ENCODE data around the gene PROKR1.
A peak's percentile ranks its signal among the peaks of the same experiment; 100 is the strongest.
"Not testable (repeated sequence)": the region's sequence is repeated elsewhere in the genome, so short reads cannot be mapped to it uniquely, and the experiment has no call there.

The PROKR1 gene

DNA sequence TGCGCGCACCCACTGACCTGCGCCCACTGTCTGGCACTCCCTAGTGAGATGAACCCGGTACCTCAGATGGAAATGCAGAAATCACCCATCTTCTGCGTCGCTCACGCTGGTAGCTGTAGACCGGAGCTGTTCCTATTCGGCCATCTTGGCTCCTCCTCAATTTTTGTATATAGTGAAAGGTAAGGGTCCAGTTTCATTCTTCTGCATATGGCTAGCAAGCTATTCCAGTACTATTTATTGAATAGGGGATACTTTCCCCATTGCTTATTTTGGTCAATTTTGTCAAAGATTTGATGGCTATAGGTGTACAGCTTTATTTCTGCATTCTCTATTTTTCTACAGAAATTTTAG is 36.5 kb downstream of the PROKR1 start:
- not testable (repeated sequence) for H3K4me1 ChIP-seq (ENCODE audit: insufficient read depth, low read length); H3K27me3 ChIP-seq (ENCODE audit: insufficient read depth, low read length); H3K27ac ChIP-seq (ENCODE audit: low read depth, low read length); H3K36me3 ChIP-seq (ENCODE audit: insufficient read depth, low read length)
- 67% methylated on average over 6 of the region's 9 CpGs for whole genome bisulfite sequencing
- peaks cover 18% of the 10 kb centered on the region for H3K9me3 ChIP-seq (ENCODE audit: insufficient read depth, low read depth, low read length)
- peak overlapping the region; percentile 69; the same call in 1 of the 2 replicates for H3K9ac ChIP-seq (ENCODE audit: low read depth, low read length)
- H3K4me3 ChIP-seq (ENCODE audit: low read length) = peak overlapping the region; percentile 52

DNA sequence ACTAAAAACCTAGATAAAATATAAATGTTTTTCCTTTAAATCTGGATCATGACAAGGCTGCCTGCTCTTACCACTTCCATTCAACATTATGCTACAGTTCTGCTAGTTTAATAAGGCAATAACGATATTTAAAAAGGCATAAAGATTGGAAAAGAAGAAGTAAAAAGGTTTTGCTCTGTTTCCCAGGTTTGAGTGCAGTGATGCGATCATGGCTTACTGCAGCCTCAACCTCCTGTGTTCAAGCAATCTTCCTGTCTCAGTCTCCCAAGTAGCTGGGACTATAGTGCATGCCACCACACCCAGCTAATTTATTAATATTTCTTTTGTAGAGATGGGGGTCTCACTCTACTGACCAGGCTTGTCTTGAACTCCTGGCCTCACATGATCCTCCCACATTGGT is 40.8 kb downstream of the PROKR1 start:
- WGBS = 91% methylated on average over 2 of the region's 2 CpGs
- peaks cover 6% of the 10 kb centered on the region for H3K9me3 ChIP-seq (ENCODE audit: insufficient read depth, low read depth, low read length)
- no peaks in the 10 kb centered on the region for H3K36me3 ChIP-seq (ENCODE audit: insufficient read depth, low read length)
- H3K9ac ChIP-seq (ENCODE audit: low read depth, low read length) = no peak overlapping the region
- no peaks in the 10 kb centered on the region for H3K27me3 ChIP-seq (ENCODE audit: insufficient read depth, low read length)
- H3K4me3 ChIP-seq (ENCODE audit: low read length) = no peak overlapping the region
- peaks cover 18% of the 10 kb centered on the region for H3K4me1 ChIP-seq (ENCODE audit: insufficient read depth, low read length)
- no peak overlapping the region for H3K27ac ChIP-seq (ENCODE audit: low read depth, low read length)

DNA sequence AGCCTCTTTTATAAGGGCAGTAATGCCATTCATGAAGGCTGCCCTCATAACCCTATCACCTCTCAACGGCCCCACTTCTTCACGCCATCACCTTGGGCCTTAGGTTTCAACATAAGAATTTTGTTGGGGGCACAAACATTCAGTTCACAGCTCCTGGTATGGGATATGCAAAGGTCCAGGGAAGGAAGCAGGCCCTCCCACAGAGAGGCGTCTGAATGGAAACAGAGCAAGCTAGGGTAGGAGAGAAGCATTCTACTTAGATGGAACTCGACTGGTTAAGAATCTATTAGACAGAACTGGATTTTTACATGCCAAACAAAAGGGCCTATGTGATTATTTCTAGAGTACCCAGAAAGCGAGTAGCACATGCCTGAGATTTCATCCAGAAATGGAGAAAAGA is 42.8 kb downstream of the PROKR1 start:
- Histone ChIP-seq H3K9ac (ENCODE audit: low read depth, low read length) (no peak overlapping the region), H3K27me3 (ENCODE audit: insufficient read depth, low read length) (no peaks in the 10 kb centered on the region), H3K36me3 (ENCODE audit: insufficient read depth, low read length) (no peaks in the 10 kb centered on the region), H3K27ac (ENCODE audit: low read depth, low read length) (no peak overlapping the region), H3K4me1 (ENCODE audit: insufficient read depth, low read length) (peaks cover 36% of the 10 kb centered on the region), H3K9me3 (ENCODE audit: insufficient read depth, low read depth, low read length) (peaks cover 4% of the 10 kb centered on the region; the same call in 1 of the 2 replicates), H3K4me3 (ENCODE audit: low read length) (no peak overlapping the region)
- 60% methylated on average over 5 of the region's 5 CpGs for WGBS

DNA sequence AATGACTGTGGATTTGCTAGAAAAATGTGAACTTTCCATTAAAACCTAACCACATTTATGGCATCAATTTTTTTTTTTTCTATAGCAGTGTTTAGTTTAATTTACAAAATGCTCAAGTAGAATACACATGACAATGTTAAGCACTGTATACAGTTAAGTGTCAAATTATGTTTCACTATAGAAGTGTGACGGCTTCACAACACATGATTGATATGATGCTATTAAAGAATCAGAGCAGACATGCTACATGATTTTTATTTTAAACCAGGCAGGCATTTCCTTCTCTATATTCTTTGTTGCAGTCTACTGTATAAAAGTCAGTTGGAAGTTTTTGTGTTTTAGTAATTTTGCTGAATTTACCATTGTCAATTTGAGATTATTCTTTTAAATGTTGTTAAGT is 43.6 kb downstream of the PROKR1 start:
- Histone ChIP-seq H3K4me3 (ENCODE audit: low read length) (no peak overlapping the region), H3K4me1 (ENCODE audit: insufficient read depth, low read length) (peaks cover 36% of the 10 kb centered on the region), H3K9ac (ENCODE audit: low read depth, low read length) (no peak overlapping the region), H3K27me3 (ENCODE audit: insufficient read depth, low read length) (no peaks in the 10 kb centered on the region), H3K9me3 (ENCODE audit: insufficient read depth, low read depth, low read length) (no peaks in the 10 kb centered on the region), H3K36me3 (ENCODE audit: insufficient read depth, low read length) (no peaks in the 10 kb centered on the region), H3K27ac (ENCODE audit: low read depth, low read length) (no peak overlapping the region)
- WGBS = 100% methylated on average over 1 of the region's 1 CpG

DNA sequence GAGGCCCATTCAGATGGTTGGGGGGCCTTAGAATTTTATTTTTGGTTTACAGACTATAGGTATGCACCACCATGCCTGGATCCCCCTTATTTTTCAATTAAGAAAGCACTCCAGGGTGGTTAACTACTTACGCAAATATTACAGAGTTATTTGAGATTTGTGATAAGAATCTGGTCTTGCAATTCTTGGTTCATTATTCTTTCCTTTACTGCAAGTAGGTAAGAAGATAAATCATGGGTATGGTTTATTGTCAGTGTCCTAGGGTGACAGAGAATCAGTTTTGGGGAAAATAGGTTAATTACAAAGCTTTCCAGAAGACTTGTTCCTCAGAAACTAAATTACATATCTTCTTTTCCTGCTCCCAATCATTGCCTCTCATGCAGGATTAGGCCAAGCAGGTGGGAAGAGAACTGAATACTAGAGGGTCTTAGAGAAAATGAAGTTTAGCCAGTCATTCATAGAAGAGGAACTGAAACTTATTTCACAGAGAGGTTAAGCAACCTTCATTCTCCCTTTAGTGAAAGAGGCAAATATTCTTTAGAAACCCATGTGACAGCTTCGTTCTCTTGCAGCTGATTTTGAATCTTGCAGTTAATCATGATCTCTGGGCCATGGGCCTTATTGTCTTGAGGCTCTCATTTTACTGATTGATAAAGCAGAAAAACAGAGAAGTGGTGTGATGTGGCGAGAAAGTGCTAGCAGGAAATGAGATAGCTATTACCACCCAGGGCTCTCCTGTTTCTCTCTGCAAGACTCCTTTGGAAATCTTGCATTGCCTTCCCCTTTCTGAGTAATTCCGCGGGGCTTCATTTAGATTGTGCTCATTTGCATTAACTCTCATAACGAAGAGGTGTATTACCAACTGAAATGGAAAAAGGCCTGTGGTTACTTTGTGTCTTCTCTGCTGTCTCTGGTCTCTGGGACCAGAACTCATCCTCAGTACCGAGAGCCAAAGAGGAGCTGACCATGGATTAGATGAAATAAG is 46.5 kb downstream of the PROKR1 start:
- 51% methylated on average over 7 of the region's 7 CpGs for WGBS
- Histone ChIP-seq H3K27ac (ENCODE audit: low read depth, low read length) (no peak overlapping the region), H3K9ac (ENCODE audit: low read depth, low read length) (no peak overlapping the region)

DNA sequence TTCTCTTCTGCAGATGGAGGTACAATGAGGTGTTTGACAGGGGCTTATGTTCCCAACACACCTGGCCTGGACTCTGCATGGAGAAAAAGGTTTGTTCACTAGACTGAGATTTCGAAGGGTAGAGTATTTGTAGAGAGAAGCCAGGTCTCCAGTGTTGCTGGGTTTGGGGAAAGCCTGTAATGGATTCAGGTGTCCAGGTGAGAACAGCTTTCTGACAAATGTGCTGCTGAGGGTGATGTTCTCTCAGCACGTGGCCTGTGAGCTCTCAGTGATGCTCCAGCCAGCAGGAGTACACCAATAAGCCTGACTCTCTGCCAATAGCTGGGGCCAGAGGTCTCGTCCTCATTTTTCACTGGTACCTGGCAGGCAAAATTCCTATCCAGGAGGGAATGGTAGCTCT is 47.5 kb downstream of the PROKR1 start:
- Histone ChIP-seq H3K4me3 (ENCODE audit: low read length) (no peak overlapping the region), H3K9ac (ENCODE audit: low read depth, low read length) (no peak overlapping the region), H3K4me1 (ENCODE audit: insufficient read depth, low read length) (peaks cover 32% of the 10 kb centered on the region), H3K36me3 (ENCODE audit: insufficient read depth, low read length) (no peaks in the 10 kb centered on the region), H3K27me3 (ENCODE audit: insufficient read depth, low read length) (no peaks in the 10 kb centered on the region), H3K27ac (ENCODE audit: low read depth, low read length) (no peak overlapping the region), H3K9me3 (ENCODE audit: insufficient read depth, low read depth, low read length) (0 out of 2 replicates have a peak, but pooled peaks cover under 1% of the 10 kb centered on the region)
- WGBS = 87% methylated on average over 3 of the region's 3 CpGs

More for the DNA sequence above, 46.5 kb downstream of the PROKR1 start:
- Histone ChIP-seq H3K27me3 (ENCODE audit: insufficient read depth, low read length) (no peaks in the 10 kb centered on the region), H3K36me3 (ENCODE audit: insufficient read depth, low read length) (no peaks in the 10 kb centered on the region), H3K4me3 (ENCODE audit: low read length) (no peak overlapping the region), H3K4me1 (ENCODE audit: insufficient read depth, low read length) (peaks cover 36% of the 10 kb centered on the region), H3K9me3 (ENCODE audit: insufficient read depth, low read depth, low read length) (no peaks in the 10 kb centered on the region)

DNA sequence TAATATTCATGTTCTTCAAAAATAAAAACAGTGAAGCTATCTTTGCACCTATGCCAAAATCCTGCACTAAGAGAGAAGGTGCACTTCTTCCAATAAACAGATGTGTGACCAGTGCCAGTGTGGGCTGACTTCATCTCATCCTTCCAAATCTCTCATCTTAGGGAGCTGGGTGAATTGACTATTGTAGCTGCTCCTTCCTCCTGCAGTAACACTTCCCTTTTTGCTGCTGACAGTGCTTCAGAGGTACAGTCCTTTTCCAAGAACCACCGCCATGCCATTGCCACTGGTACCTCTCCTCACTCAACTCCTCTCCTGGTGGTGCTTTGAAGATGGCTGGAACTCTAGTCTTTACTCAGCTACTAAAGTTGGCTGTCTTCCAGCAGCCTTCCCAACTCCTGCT is 49.1 kb downstream of the PROKR1 start:
- Histone ChIP-seq H3K4me3 (ENCODE audit: low read length) (no peak overlapping the region), H3K4me1 (ENCODE audit: insufficient read depth, low read length) (peaks cover 36% of the 10 kb centered on the region), H3K27me3 (ENCODE audit: insufficient read depth, low read length) (no peaks in the 10 kb centered on the region), H3K36me3 (ENCODE audit: insufficient read depth, low read length) (no peaks in the 10 kb centered on the region), H3K9ac (ENCODE audit: low read depth, low read length) (no peak overlapping the region), H3K9me3 (ENCODE audit: insufficient read depth, low read depth, low read length) (peaks cover 11% of the 10 kb centered on the region; the same call in 1 of the 2 replicates), H3K27ac (ENCODE audit: low read depth, low read length) (no peak overlapping the region)
- WGBS = 82% methylated on average over 1 of the region's 1 CpG

DNA sequence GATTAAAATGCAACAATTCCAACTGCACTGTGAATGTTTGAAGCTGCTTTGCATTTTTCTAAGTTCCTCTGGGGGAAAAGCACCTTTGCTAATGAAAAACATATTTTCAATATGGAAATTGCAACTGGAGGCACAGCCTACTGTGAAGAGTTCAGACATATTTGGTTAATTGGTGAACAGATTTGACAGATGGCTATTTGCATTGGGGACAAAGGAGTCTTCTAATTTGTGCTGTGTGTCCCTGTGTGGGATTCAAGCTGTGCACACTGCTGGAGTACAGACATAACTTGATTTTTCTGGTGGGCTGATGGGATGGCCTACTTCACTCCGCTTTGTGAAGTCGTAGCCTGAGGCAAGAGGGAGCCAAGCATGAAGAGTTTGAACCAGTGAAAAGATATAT is 50.6 kb downstream of the PROKR1 start:
- Histone ChIP-seq H3K4me1 (ENCODE audit: insufficient read depth, low read length) (peaks cover 36% of the 10 kb centered on the region), H3K27me3 (ENCODE audit: insufficient read depth, low read length) (no peaks in the 10 kb centered on the region)

DNA sequence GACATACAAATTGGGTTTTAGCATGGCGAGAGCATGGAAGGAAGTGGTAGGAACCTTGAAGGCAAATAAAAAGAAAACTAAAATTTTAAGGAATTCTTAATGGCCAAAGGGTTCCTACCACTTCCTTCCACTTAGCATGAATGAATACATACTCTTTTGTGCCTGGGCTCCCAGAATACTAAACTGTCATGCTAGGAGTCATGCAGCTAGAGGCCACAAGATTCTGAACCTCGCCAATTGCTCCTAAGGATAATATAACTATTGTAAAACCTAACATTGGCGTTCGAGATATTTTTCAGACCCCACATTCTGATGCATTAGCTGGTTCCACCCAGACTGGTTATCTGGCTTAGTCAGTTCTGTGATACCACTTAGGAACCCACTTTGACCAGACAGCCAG is 52.6 kb downstream of the PROKR1 start:
- 91% methylated on average over 4 of the region's 4 CpGs for WGBS

More for the DNA sequence above, 50.6 kb downstream of the PROKR1 start:
- Histone ChIP-seq H3K27ac (ENCODE audit: low read depth, low read length) (no peak overlapping the region), H3K4me3 (ENCODE audit: low read length) (no peak overlapping the region), H3K36me3 (ENCODE audit: insufficient read depth, low read length) (no peaks in the 10 kb centered on the region), H3K9ac (ENCODE audit: low read depth, low read length) (no peak overlapping the region), H3K9me3 (ENCODE audit: insufficient read depth, low read depth, low read length) (peaks cover 20% of the 10 kb centered on the region)
- WGBS = 93% methylated on average over 2 of the region's 2 CpGs

DNA sequence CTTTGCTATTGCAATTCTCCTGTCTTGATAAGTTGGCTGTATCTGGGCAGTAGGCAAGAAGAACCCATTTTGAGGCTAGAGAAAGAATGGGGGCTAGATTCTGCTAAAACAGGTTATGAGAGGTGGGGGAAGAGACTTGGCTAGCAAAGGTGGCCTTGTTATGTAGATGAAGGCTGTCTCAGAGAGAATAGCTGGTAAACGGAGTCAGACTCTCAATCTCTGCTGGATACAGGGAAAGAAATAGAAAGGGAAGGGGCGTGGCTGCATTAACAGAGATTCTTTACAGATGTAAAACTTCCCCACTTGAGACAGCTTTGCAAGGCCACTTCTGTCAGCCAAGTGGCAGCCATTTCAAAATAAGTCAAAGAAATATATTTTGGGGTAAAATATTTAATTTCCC is 53.2 kb downstream of the PROKR1 start:
- peaks cover 40% of the 10 kb centered on the region for H3K9me3 ChIP-seq (ENCODE audit: insufficient read depth, low read depth, low read length)
- H3K27me3 ChIP-seq (ENCODE audit: insufficient read depth, low read length) = no peaks in the 10 kb centered on the region

More for the DNA sequence above, 52.6 kb downstream of the PROKR1 start:
- Histone ChIP-seq H3K27ac (ENCODE audit: low read depth, low read length) (peak overlapping the region; percentile 73; the same call in 1 of the 2 replicates), H3K4me3 (ENCODE audit: low read length) (no peak overlapping the region; the same call in 1 of the 2 replicates), H3K9ac (ENCODE audit: low read depth, low read length) (no peak overlapping the region), H3K27me3 (ENCODE audit: insufficient read depth, low read length) (no peaks in the 10 kb centered on the region), H3K36me3 (ENCODE audit: insufficient read depth, low read length) (no peaks in the 10 kb centered on the region), H3K9me3 (ENCODE audit: insufficient read depth, low read depth, low read length) (peaks cover 40% of the 10 kb centered on the region), H3K4me1 (ENCODE audit: insufficient read depth, low read length) (peaks cover 16% of the 10 kb centered on the region)

DNA sequence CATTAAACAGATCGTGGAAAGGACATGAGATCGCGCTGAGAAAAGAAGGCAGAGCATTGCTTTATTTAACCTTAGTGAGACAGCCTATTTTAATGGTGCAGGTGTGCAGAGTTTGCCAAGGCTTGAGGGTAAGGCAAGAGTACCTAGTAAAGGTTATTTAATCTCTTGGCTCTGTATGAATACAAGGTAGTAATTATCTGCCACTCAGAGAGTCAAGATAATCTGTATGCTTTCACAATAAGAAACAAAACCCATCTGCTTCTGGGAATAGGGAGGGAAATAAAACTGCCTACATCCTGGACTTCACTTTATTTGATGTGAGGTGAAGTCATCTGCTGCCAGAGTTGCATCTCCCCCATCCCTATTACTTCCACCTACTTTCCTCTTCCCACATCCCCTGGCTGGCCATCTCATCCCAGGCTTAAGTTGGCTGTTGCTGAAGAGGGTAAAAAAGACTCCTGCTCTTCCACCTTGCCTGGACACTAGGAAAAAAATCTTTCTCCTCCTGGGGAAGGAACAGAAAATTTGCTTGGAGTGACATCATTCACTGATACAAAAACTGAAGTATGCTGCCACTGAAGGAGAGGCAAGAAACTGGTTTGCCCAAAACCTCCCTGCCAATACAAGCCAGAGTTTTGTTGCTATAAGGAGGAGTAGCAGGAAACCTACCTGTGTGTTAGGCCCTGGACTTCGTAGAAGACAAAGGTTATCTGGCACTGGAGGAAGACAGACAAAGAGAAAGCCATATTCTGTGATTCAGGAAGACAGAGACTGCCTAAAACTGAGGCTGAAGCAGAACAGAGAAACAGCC is 55.4 kb downstream of the PROKR1 start:
- Histone ChIP-seq H3K27ac (ENCODE audit: low read depth, low read length) (no peak overlapping the region), H3K27me3 (ENCODE audit: insufficient read depth, low read length) (no peaks in the 10 kb centered on the region), H3K4me3 (ENCODE audit: low read length) (no peak overlapping the region), H3K36me3 (ENCODE audit: insufficient read depth, low read length) (no peaks in the 10 kb centered on the region), H3K9me3 (ENCODE audit: insufficient read depth, low read depth, low read length) (peaks cover 40% of the 10 kb centered on the region), H3K9ac (ENCODE audit: low read depth, low read length) (no peak overlapping the region), H3K4me1 (ENCODE audit: insufficient read depth, low read length) (peaks cover 20% of the 10 kb centered on the region)
- WGBS = 93% methylated on average over 4 of the region's 4 CpGs

More for the DNA sequence above, 53.2 kb downstream of the PROKR1 start:
- WGBS = 52% methylated on average over 2 of the region's 2 CpGs
- no peak overlapping the region for H3K9ac ChIP-seq (ENCODE audit: low read depth, low read length)
- H3K4me1 ChIP-seq (ENCODE audit: insufficient read depth, low read length) = peaks cover 20% of the 10 kb centered on the region
- H3K36me3 ChIP-seq (ENCODE audit: insufficient read depth, low read length) = no peaks in the 10 kb centered on the region
- peak overlapping the region; percentile 74; the same call in 1 of the 2 replicates for H3K27ac ChIP-seq (ENCODE audit: low read depth, low read length)
- no peak overlapping the region; the same call in 1 of the 2 replicates for H3K4me3 ChIP-seq (ENCODE audit: low read length)

Data from HUES64 (cell line).